GM12874 (cell line): ENCODE measurements around the gene TRIM65.
A peak's percentile ranks its signal among the peaks of the same experiment; 100 is the strongest.

Experiments used
- TF ChIP-seq, protein P1 (sequence below): IDR thresholded peaks from 2 replicates; pipeline ENCODE4 v1.5.1; 2011; ENCODE audit warnings: low read depth, mild to moderate bottlenecking, control low read depth, low read length, moderate library complexity; ENCODE audit not compliant: insufficient read depth

Gene TRIM65

DNA sequence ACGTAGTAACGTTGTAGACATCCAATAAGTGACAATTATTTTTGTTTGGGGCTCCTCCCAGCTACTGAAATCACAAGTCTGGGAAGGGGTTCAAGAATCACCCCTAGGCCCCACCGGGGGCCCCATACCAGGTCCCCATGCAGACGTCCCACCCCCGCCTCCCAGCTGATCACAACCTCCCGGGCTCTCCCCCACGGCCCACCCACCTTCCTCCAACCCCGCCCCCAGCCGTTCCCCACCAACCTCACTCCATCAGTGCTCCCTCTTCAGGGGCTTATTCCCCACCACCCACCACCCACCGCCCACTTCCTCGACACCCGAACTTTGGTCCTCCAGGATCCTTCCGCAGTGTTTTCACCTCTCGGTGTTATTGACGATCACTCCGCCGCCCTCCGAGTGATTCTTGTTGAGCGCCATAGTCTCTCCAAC, 41.9 kb downstream of the TRIM65 start:
- TF ChIP-seq, protein P1, sequence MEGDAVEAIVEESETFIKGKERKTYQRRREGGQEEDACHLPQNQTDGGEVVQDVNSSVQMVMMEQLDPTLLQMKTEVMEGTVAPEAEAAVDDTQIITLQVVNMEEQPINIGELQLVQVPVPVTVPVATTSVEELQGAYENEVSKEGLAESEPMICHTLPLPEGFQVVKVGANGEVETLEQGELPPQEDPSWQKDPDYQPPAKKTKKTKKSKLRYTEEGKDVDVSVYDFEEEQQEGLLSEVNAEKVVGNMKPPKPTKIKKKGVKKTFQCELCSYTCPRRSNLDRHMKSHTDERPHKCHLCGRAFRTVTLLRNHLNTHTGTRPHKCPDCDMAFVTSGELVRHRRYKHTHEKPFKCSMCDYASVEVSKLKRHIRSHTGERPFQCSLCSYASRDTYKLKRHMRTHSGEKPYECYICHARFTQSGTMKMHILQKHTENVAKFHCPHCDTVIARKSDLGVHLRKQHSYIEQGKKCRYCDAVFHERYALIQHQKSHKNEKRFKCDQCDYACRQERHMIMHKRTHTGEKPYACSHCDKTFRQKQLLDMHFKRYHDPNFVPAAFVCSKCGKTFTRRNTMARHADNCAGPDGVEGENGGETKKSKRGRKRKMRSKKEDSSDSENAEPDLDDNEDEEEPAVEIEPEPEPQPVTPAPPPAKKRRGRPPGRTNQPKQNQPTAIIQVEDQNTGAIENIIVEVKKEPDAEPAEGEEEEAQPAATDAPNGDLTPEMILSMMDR = no peak

DNA sequence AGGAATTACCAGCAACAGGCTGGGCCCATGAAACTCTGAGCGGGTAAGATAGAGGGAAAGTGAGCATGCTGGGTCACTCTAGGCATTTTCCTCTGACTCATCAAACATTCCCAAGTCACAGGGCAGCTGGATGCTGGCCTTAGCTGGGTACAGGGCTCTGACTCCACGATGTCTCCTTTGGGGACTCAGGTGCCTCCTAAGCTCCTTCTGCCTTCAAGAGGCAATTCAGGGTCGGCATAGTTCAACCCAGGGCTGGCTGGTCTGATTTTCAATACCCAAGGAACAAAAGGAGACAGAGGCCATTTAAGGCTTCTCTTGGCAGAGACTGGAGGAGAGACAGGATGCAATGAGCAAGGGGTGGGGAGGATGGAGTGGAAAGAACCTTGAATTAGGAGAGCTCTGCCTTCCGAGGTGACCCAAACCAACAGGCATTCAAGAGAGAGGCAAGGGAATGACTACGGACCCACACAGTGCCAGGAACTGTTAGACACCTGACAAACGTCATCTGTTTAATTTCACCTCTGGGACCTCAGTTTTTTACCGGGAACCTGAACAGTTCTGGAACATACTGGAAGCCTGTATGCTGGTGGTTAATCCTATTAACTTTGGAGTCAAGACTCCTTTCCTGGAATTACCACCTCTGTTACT, 42.5 kb downstream of the TRIM65 start:
- TF ChIP-seq, protein P1 = no peak

DNA sequence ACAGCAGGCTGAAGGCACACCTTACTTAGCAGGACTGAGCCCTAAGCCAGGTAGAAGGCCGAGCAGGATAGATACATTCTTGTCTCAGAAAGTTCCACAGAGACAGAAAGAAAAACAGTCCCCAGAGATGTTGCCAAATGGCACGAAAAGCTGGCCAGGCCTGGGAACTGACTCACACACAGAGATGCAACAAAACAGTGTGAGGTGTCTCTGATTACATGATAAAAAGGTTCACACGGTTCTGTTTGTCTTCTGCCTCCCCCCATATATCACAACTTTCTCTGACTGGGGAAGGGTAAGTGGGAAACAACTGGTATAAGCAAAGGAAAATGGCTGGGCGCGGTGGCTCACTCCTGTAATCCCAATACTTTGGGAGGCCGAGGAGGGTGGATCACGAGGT, 43.3 kb downstream of the TRIM65 start:
- TF ChIP-seq, protein P1 = no peak

DNA sequence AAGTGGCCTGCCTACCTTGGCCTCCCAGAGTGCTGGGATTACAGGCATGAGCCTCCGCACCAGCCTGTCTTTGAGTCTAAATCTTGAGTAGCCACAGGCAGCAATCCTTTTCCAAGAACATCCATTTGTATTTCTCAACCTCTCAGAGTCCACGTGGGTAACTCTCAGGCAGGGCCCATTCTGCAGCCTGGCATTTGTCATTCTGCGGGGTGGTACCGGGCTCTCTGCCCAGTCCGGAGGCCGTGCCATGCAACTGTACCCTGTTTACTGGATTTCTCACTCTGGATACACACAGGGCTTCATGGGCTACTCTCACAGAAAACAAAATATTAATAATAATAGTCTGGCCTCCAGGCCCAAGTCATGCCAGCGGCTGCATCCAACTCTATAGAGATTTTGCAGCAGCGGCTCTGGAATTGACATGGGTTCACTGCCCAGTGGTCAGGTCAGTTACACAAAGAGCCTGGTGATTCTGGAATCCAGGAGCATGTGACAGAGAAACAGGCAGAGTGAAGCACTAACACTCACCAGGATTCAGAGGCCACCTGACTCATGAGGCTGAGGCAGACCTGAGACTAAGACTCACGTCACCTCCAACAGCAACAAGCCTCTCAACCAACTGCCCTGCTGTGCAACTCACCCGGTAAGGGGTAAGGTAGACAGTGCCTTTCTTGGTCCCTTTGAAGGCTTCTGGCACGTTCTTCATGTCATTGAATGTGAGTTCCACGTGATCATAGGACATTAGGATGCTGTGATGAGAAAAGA, 45.6 kb downstream of the TRIM65 start:
- TF ChIP-seq, protein P1 = no peak

DNA sequence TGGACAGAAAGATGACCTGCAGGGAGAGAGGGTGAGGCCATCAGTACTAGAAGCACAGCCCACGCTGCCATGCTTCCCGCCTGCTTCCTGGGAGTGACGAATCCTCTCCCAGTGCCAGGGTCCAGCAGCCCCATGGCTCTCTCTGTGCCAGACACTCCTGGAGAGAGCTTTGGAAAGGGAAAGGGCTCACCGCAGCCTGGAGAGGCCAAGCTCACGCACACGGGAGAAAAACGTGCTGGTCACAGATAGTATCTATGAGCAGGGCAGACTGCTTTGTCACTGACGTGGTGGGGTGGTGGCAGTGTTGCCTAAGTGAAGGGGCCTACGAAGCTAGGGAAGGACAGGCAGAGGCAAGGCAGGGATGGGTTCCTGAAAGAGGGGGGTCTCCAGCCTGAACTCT, 47.0 kb downstream of the TRIM65 start:
- TF ChIP-seq, protein P1 = no peak

DNA sequence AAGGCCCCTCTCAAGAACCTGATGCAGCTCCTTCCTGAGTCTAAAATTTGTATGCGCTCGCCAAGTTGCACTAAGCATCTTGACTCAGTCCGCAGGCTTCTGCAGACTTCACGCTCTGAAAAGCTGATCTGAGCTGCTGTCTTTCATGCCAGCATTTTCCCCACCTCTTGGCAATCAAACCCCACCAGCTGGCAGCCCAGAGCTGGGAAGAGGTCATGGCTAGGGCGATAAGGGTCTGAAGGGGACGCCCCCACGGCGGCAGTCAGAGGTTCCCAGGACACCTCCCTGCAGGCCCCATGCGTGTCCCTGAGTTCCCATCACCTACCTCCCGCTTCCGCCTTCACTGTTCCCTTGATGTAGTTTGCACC, 47.5 kb downstream of the TRIM65 start:
- TF ChIP-seq, protein P1 = no peak

DNA sequence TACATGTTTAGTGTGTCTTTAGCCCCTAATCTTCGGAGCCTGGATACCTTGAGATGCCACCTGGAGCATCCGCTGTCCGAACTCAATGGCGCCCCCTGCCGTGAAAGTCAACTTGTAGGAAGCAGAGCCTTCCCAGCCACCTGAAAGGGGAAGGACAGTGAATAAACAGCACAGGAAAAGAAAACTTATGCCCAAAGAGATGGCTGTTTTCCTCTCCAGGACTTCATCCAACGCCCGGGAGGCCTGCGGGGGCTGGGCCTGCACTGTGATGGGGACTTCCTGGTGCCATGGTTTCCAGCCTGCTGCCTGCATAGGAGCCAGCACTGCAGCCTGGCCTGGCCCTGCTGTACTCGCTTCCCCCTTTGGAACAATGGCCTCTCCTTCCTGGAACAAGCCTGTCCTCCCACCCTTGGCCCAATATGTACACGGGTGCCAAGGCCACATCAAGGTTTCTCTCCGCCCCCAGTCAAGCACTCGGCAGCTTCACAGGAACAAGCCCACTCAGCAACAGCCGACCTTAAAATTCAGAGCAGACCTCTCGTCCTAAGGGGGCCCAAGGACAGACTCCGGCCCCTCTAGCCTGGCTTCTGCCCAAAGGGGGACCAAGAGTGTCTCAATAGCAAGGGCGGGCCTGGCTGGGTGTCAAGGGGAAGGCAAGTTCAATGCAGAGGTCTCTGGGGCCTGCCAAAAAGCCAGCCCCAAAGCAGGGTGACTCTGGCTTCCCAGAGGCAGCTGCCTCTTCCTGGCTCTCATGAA, 48.0 kb downstream of the TRIM65 start:
- TF ChIP-seq, protein P1 = peak; percentile 71
